Temporal lobe (tissue), 1 donor: ENCODE measurements around the gene DSC2. TPM values are rescaled to one million over a fixed set of nuclear protein-coding genes. Genes with fewer than 3 reads are reported as not detected.

ENCODE experiments used
- total RNA-seq: library from RNA; depleted of rRNA; stranded (reverse); fragments of >200 nt; gene quantifications from one replicate; pipeline ENCODE4 v1.2.3, GENCODE V29; 2014

Gene DSC2
- total RNA-seq, 1 donor from 2014 or later = 5.4 TPM

Other genes starting within 250 kb of the DSC2 start
- 0.49 TPM for gene DSC3, start 59.7 kb downstream of the DSC2 start, total RNA-seq
- gene DSC1, start 60.4 kb upstream of the DSC2 start, total RNA-seq = 0.25 TPM
- 0.49 TPM for gene DSG1, start 215.7 kb upstream of the DSC2 start, total RNA-seq